Fibroblast of skin of right quadriceps (primary cell): ENCODE data around the gene FOXO3B.
"Not testable (repeated sequence)": the region's sequence is repeated elsewhere in the genome, so short reads cannot be mapped to it uniquely, and the experiment has no call there.

Experiments
- DNase-seq: peaks from one replicate; pipeline ENCODE4 v3.0.0-alpha.2; 2013

Gene FOXO3B

GRCh38 chr17:18681767-18682571 lies at the start of gene FOXO3B:
TSS of gene FOXO3B (minus strand) at chr17:18682314. CDS start at chr17:18681651, 663 bp downstream.
- DNase-seq: peak; percentile 98

- not testable (repeated sequence) for DNase-seq
Measured at GRCh38 chr17:18723509-18723908, 41.4 kb upstream of the FOXO3B start.

GRCh38 chr17:18722612-18723011 lies 40.5 kb upstream of the FOXO3B start:
- not testable (repeated sequence) for DNase-seq

- not testable (repeated sequence) for DNase-seq
Measured at GRCh38 chr17:18721775-18722547, 39.8 kb upstream of the FOXO3B start.

GRCh38 chr17:18719428-18720110 lies 37.5 kb upstream of the FOXO3B start:
- not testable (repeated sequence) for DNase-seq

- peak; percentile 32 for DNase-seq
Measured at GRCh38 chr17:18718643-18719427, 36.7 kb upstream of the FOXO3B start.

- peak; percentile 42 for DNase-seq
Measured at GRCh38 chr17:18712354-18712999, 30.4 kb upstream of the FOXO3B start.

GRCh38 chr17:18708215-18708614 lies 26.1 kb upstream of the FOXO3B start:
- not testable (repeated sequence) for DNase-seq

- not testable (repeated sequence) for DNase-seq
Measured at GRCh38 chr17:18705955-18706354, 23.8 kb upstream of the FOXO3B start.

- DNase-seq: not testable (repeated sequence)
Measured at GRCh38 chr17:18698473-18699103, 16.5 kb upstream of the FOXO3B start.

- not testable (repeated sequence) for DNase-seq
Measured at GRCh38 chr17:18695143-18695542, 13.0 kb upstream of the FOXO3B start.

- DNase-seq: not testable (repeated sequence)
Measured at GRCh38 chr17:18682668-18683067, 554 bp upstream of the FOXO3B start.

GRCh38 chr17:18677381-18677780 lies 4.7 kb downstream of the FOXO3B start:
- DNase-seq: not testable (repeated sequence)

- DNase-seq: not testable (repeated sequence)
Measured at GRCh38 chr17:18676928-18677327, 5.2 kb downstream of the FOXO3B start.

GRCh38 chr17:18672395-18673227 lies 9.5 kb downstream of the FOXO3B start:
- not testable (repeated sequence) for DNase-seq

GRCh38 chr17:18668625-18669024 lies 13.5 kb downstream of the FOXO3B start:
- DNase-seq: not testable (repeated sequence)

GRCh38 chr17:18667535-18667934 lies 14.6 kb downstream of the FOXO3B start:
- not testable (repeated sequence) for DNase-seq

- not testable (repeated sequence) for DNase-seq
Measured at GRCh38 chr17:18666326-18666725, 15.8 kb downstream of the FOXO3B start.

- DNase-seq: not testable (repeated sequence)
Measured at GRCh38 chr17:18661924-18662624, 20.0 kb downstream of the FOXO3B start.

- not testable (repeated sequence) for DNase-seq
Measured at GRCh38 chr17:18650094-18650493, 32.0 kb downstream of the FOXO3B start.
